Activated CD8-positive, alpha-beta memory T cell treated with anti-CD3 and anti-CD28 coated beads, Interleukin-2, amount 50 U/mL, for 24 hours (primary cell): Measurements from ENCODE around the gene MSLN.
"Not testable (repeated sequence)": the region's sequence is repeated elsewhere in the genome, so short reads cannot be mapped to it uniquely, and the experiment has no call there.

ENCODE experiments used
- DNase-seq: peaks from one replicate; pipeline ENCODE4 v3.0.0-alpha.2; 2020; ENCODE audit errors: extremely low read depth

Gene MSLN

DNA sequence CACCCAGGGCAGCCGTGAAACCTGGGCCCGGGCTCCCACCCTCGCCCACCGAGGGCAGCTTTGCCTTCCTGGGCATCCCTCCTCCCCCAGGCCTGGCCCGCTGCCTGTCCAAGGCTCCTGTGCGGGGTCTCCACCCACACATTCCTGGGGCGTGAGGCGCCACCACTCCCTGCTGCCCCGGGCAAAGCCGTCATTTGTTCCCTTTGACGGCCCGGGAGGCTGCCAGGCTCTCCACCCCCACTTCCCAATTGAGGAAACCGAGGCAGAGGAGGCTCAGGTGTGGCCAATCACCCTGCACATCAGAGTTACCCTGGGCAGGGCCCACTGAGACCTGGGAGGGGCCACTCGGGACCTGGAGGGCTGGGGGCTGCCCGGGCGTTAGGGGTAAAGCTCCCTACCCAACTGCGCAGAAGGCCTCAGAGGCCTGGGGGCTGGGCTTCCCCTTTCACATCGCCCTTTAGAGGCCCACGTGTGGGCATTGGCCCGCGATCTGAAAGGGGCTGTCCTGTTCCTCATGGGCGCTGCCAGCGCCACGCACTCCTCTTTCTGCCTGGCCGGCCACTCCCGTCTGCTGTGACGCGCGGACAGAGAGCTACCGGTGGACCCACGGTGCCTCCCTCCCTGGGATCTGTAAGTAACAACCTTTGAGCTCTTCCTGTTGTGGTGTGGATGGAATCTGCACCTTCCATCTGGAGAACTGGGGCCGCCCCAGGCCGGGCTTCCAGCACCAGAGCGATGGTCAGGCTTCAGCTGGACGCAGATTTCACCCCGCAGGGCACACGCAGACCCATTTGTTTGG is at the start of gene MSLN:
TSS of gene MSLN (plus strand) at position 190 of the 799 bp plus-strand sequence. CDS start 1,947 bp downstream, outside the sequence.
- no peak for DNase-seq

DNA sequence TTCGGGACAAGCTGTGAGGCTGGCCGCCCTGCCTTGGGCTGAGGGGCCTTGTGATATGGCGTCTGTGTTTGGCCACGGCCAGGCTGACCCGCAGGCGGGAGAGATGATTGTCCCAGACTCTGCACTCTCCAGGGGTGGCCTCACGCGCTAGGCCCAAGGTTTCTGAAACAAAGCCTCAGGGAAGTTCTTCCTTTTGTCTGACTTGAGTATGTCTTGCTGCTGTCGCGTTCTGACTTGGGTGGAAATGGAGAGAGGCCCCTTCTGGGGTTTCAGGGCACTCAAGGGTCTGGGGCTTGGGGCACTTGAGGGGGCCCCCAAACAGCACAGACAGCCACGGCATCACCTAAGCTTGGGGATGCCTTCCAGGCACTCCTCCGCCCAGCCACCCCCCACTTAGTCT is 49.5 kb upstream of the MSLN start:
- DNase-seq = no peak

- DNase-seq = peak; percentile 33
Observed at GRCh38 chr16:711548-712320, 48.8 kb upstream of the MSLN start.

- DNase-seq = not testable (repeated sequence)
Observed at GRCh38 chr16:712740-713250, 47.7 kb upstream of the MSLN start.

DNA sequence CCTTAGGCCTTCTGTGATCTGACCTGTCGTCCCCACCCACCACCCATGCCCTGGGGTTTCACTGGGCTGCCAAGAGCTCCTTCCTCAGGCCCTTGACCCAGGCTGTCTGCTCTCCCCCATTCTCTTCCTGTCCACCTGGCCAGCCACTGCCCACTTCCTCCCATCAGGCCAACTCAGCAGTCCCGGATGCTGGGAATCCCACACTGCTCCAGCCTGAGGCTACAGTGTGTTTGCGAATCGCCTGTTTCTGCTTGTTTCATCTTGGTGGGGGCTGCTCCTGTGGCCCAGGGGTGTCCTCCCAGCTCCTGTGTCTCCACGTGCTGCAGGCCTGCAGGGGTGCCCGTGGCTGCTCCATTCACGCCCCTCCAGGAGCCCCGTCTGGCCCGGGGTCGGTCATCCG is 46.5 kb upstream of the MSLN start:
- no peak for DNase-seq

DNA sequence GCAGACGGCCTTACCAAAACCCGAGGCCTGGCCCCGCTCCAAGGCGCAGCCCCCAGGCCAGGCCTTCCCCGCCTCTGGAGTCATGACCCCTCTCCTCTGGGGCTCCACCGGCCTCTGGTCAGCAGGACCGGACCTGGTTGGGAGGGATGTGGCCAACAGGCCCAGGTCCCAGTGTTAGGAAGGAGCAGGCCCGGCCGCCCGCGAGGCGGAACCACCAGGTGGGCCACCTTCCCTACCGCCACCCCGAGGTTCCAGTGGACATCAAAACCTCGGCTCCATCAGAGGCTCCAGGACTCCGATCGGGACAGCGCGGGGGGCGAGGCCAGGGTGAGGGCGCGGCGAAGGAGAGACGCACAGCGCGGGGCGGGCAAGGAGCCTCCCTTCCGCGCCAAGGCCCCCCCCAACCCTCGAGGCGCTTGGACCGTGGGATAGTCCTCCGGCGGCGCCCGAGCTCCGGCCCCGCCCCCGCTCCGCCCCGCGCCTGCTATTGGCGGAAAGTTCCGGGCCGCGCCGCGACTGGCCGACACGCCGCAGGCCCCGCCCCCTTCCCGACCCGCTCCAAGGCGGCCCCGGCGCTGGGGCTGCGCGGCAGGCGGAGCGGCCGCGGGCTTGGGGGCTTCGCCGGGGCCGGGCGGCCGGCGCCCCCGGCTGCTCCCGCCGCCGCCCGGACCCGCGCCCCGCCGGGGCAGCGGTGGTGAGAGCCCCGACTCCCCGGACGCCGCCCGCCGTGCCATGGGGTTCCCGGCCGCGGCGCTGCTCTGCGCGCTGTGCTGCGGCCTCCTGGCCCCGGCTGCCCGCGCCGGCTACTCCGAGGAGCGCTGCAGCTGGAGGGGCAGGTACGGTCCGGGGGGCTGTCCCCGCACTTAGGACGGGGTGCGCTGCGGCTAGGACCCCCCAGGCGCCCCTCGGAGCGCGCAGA is 45.7 kb upstream of the MSLN start, which contains the start of gene METRN:
TSS of gene METRN (plus strand) at position 561 of the 919 bp plus-strand sequence. CDS start at position 733, 172 bp downstream.
- peak; percentile 54 for DNase-seq

- DNase-seq = no peak
Observed at GRCh38 chr16:715477-716199, 44.9 kb upstream of the MSLN start.

- DNase-seq = no peak
Observed at GRCh38 chr16:716200-716568, 44.4 kb upstream of the MSLN start.

GRCh38 chr16:716768-717325 is 43.7 kb upstream of the MSLN start:
- no peak for DNase-seq

- DNase-seq = no peak
Observed at GRCh38 chr16:717450-718245, 42.9 kb upstream of the MSLN start.

DNA sequence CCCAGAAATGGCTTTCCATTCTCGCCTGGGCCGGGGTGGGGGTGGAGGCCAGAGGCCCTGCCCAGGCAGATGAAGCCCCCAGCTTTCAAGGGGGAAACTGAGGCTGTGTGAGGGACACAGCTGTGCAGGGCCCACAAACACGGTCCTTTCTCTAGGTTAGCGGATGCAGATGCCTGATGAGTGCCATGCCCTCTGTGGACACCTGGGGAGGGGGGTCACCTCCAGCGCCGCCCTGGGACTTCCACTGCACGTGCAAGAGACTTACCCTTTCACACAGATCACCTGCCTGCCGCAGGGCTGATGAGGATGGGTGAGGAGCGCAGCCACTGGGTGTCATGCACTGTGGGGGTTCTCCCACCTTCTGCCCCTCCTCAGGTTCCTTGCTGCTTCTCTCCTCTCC is 42.1 kb upstream of the MSLN start:
- no peak for DNase-seq

DNA sequence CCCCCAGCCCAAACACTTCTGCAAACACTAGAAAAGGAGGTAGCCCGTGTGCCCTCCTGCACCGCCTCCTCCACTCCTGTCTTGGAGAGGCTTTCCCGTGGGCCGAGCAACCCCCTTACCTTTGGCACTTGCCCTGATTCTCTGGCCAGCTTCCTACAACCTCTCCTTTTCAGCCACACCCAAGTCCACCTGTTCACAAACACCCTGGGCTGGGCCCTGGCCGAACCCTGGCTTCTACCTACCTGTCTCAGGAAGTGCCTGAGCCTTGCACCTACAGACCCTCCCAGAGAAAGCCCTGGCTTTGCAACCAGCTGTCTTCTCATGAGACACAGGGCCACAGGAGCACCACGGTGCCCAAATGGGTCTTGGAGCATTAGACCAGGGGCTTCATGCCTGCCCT is 41.6 kb upstream of the MSLN start:
- DNase-seq = no peak

DNA sequence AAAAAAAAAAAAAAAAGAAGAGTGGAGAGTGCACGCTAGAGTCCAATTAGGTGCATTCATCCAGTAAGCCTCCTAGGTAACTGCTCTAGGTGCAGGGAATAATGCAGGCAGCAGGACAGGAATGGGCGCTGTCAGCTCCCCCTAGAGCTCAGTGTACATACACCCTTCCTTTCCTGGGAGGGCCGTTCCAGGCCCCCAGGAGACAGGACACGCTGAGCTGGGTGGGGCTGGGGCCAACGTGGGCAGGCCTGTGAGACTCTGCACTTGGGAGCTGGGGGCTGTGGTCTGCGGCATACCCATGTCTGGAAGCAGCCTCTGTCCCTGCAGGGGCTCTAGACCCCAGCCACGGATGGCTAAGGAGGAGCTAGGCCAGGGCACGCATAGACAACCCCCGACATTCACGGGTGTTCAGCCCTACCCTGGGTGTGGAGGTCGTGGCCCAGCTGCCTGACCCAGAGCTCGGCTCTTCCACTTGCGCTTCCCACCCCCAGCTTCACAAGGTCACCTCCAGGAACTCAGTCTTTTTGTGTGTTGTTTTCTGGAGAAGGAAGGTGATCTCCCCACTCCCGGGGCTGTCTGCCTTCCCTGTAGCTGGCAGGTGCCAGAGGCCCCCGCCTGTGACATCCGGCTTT is 40.6 kb upstream of the MSLN start:
- DNase-seq = no peak

- no peak for DNase-seq
Observed at GRCh38 chr16:720447-720989, 40.0 kb upstream of the MSLN start.

GRCh38 chr16:720990-721764 is 39.4 kb upstream of the MSLN start, which contains the start of gene ANTKMT:
Gene ANTKMT, plus strand, starts transcription at chr16:721146. Its CDS starts 129 bp downstream, at chr16:721275.
- DNase-seq = peak; percentile 27

DNA sequence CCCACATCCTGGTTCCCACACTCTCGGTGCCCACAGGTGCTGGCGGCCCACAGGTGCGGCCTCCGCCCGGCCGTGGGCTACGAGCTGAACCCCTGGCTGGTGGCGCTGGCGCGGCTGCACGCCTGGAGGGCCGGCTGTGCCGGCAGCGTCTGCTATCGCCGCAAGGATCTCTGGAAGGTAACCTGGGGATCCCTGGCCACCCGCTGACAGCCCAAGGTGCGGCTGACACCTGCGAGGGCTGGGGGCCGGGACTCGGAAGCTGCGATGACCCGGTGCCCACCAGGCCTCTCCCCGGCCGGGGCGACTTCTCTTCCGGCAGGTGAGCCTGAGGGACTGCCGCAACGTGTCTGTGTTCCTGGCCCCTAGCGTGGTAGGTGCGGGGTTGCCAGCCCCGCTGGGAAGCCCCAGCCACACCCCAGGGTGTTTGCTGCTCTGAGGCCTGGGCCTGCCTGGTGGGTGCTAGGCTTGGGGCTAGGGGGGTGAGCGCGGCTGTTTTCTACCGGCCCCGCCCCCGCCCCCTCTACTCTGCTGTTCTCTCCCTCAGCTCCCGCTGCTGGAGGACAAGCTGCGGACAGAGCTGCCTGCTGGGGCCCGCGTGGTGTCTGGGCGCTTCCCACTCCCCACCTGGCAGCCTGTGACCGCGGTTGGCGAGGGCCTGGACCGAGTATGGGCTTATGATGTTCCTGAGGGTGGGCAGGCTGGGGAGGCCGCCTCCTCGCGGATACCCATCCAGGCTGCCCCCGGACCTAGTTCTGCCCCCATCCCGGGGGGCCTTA is 38.6 kb upstream of the MSLN start:
- DNase-seq = no peak
